Vagina (tissue), 2 donors: ENCODE measurements around the gene PTPRD.

Source experiments
- CTCF ChIP-seq, 3 experiments: fragments of 450-650 bp in 2 of 3; fragments of 200-600 bp in 1 of 3; sonication (generic) in 1 of 3; IDR thresholded peaks; one replicate each; pipeline ENCODE4 v1.5.1; 2017 to 2019; ENCODE audit warnings: antibody characterized with exemption in 3 of 3, mild to moderate bottlenecking in 2 of 3, moderate library complexity in 2 of 3
- POLR2A ChIP-seq, 2 donors: fragments of 450-650 bp; IDR thresholded peaks; one replicate each; pipeline ENCODE4 v1.6.1; 2017; ENCODE audit warnings: antibody characterized with exemption in 2 of 2, mild to moderate bottlenecking in 2 of 2, moderate library complexity in 2 of 2

GRCh38 chr9:8940650-8941049 is 1672.2 kb downstream of the PTPRD start:
- TF ChIP-seq CTCF (IDR thresholded peaks at IDR 0.05) = no peak
- TF ChIP-seq POLR2A (IDR thresholded peaks at IDR 0.05) = no peak
